NB4 (cell line): ENCODE measurements around the gene RBBP8.
A peak's percentile ranks its signal among the peaks of the same experiment; 100 is the strongest.

Experiments
- DNase-seq: peaks from one replicate; pipeline ENCODE4 v3.0.0; 2010; ENCODE audit warnings: low read depth
- H3K4me3 ChIP-seq: one replicate; pipeline ENCODE4 v1.5.1; 2011; ENCODE audit warnings: mild to moderate bottlenecking, low read depth, low read length, moderate library complexity
- MYC ChIP-seq: IDR thresholded peaks from 2 replicates; pipeline ENCODE4 v1.6.1; 2011; ENCODE audit warnings: low read depth, low read length
- POLR2A ChIP-seq: IDR thresholded peaks from 2 replicates; pipeline ENCODE4 v1.6.1; 2011; ENCODE audit warnings: mild to moderate bottlenecking; ENCODE audit not compliant: insufficient read length; ENCODE audit errors: extremely low read depth
- TF ChIP-seq, protein P1 (sequence below): IDR thresholded peaks from one replicate; pipeline ENCODE4 v1.5.1; 2012; ENCODE audit warnings: low read depth, low read length
- TF ChIP-seq, protein P2 (sequence below): IDR thresholded peaks from 2 replicates; pipeline ENCODE4 v1.6.1; 2011; ENCODE audit warnings: low read depth, low read length

Gene RBBP8

DNA sequence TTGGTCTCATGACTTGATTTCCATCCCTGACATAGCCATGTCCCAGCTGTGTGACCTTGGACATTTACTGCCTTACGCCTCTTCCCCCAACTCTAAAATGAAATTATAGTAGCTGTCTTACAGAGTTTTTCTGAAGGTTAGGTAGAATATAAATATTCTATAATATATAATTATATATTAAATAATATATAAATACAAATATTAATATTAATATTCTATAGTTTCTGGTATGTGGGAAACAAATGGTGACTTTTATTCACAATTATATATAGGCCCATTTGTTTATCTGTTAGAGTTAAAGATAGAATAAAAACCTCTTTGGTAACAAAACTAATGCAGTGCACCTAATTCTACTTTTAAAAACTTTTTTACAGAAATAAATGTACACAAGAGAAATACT is 1.7 kb downstream of the RBBP8 start:
- peak overlapping the region; percentile 93 for H3K4me3 ChIP-seq
- TF ChIP-seq, protein P1, sequence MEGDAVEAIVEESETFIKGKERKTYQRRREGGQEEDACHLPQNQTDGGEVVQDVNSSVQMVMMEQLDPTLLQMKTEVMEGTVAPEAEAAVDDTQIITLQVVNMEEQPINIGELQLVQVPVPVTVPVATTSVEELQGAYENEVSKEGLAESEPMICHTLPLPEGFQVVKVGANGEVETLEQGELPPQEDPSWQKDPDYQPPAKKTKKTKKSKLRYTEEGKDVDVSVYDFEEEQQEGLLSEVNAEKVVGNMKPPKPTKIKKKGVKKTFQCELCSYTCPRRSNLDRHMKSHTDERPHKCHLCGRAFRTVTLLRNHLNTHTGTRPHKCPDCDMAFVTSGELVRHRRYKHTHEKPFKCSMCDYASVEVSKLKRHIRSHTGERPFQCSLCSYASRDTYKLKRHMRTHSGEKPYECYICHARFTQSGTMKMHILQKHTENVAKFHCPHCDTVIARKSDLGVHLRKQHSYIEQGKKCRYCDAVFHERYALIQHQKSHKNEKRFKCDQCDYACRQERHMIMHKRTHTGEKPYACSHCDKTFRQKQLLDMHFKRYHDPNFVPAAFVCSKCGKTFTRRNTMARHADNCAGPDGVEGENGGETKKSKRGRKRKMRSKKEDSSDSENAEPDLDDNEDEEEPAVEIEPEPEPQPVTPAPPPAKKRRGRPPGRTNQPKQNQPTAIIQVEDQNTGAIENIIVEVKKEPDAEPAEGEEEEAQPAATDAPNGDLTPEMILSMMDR, result no peak
- no peak for TF ChIP-seq POLR2A
- peak; percentile 6 for DNase-seq

DNA sequence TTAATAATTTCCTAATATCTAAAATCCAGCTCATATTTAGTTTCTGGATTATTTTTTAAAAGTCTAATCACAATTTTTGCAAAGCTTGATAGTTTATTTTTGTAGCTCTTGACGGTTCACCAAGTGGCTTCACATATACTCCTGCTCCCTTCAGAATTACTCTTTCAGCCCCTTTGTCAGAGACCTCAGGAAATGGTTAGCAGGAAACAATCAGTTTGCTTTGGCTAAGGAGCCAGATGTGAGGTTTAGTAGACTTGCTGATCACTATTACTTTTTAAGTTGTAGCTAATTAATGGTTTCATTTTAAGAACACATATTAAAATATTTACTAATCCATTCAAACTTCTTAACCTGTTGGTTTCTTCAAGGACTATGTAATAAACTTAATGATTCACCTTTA is 2.3 kb downstream of the RBBP8 start:
- H3K4me3 ChIP-seq, result peak overlapping the region; percentile 93
- TF ChIP-seq, protein P2, sequence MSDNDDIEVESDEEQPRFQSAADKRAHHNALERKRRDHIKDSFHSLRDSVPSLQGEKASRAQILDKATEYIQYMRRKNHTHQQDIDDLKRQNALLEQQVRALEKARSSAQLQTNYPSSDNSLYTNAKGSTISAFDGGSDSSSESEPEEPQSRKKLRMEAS, result no peak
- TF ChIP-seq MYC (no peak), POLR2A (no peak)
- TF ChIP-seq, protein P1, result no peak
- DNase-seq, result peak; percentile 36

DNA sequence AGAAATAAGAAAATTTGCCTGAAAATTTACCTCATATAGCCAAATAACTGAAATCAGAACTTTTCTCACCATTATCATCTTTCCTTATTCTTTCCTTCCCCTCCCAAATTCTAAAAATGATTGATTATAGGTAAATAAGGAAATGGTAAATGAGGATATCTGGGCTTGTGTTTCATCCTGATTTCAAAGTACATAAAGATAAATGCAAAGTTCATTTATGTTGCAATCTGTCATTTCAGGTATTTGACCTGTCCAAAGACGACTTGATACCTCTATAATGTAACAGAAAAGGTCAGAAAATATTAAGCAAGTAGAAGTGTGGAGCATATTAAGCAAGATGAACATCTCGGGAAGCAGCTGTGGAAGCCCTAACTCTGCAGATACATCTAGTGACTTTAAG is 3.4 kb downstream of the RBBP8 start:
- H3K4me3 ChIP-seq, result peak overlapping the region; percentile 21
- TF ChIP-seq MYC (no peak), POLR2A (no peak)
- no peak for DNase-seq

DNA sequence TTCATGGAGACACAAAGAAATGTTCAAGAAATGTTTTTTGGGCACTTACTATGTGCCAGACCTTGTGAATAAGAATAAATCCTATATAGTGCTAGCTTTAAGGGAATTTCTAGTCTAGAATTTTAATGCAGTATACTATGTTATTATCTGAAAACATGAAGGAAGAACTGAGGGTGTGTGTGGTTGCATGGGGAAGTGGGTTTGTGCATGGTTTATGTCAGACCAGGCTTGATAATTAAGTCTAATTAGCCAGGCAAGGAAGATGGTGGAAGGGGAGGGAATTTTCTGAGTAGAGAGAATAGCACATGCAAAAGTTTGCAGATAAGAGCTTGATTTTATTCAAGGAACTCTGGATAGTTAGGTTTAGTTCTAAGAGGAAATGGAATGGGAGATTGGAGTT is 6.5 kb downstream of the RBBP8 start:
- H3K4me3 ChIP-seq, result no peak overlapping the region
- TF ChIP-seq, protein P1, result no peak
- TF ChIP-seq MYC (no peak), POLR2A (no peak)
- TF ChIP-seq, protein P2, result no peak
- DNase-seq, result peak; percentile 9

DNA sequence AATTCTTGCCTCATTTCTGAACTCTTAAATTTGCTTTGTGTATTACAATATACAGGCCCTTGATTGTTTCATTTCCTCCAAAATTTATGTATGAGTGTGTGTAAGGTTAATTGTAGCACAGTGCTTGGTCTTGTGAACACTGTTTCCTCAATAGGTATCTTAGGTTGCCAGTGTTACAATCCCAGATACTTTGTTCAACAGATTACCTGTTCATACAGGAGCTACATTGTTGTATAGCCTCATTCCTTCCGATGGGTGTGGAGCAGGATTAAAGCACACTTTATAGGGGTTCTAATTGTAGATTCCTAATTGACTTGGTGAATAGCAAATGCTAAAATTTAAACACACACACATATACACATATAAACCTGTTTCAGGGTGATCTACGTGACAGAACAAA is 10.7 kb downstream of the RBBP8 start:
- no peak overlapping the region for H3K4me3 ChIP-seq
- no peak for TF ChIP-seq MYC
- TF ChIP-seq, protein P2, result no peak
- TF ChIP-seq, protein P1, result no peak
- no peak for TF ChIP-seq POLR2A
- no peak for DNase-seq

DNA sequence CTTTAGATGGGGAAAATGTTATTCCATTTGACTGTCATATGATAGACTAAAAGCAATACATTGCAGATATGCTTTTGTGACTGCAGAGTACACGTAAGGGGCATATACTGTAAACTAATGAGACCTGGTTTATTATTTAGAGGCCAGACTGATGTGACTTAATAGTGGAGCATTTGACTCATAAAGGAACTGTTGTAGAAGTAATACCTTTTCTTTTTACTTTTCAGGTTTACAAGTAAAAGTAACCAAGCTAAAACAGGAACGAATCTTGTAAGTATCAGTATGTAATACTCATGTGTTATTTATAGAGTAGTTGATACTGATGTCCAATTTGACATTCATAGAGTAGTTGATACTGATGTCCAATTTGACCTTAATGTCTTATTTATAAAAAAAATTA is 13.1 kb downstream of the RBBP8 start:
- DNase-seq, result no peak
- TF ChIP-seq, protein P2, result no peak
- TF ChIP-seq POLR2A (no peak), MYC (no peak)
- TF ChIP-seq, protein P1, result no peak
- H3K4me3 ChIP-seq, result no peak overlapping the region
